Stimulated activated CD8-positive, alpha-beta memory T cell treated with anti-CD3 and anti-CD28 coated beads, Interleukin-4, amount 100 ng/mL, for 24 hours (primary cell): ENCODE data around the gene ADAMTS12.

ENCODE experiments used
- DNase-seq: peaks from one replicate; pipeline ENCODE4 v3.0.0-alpha.2; 2020; ENCODE audit warnings: low read depth

ADAMTS12 gene

DNA sequence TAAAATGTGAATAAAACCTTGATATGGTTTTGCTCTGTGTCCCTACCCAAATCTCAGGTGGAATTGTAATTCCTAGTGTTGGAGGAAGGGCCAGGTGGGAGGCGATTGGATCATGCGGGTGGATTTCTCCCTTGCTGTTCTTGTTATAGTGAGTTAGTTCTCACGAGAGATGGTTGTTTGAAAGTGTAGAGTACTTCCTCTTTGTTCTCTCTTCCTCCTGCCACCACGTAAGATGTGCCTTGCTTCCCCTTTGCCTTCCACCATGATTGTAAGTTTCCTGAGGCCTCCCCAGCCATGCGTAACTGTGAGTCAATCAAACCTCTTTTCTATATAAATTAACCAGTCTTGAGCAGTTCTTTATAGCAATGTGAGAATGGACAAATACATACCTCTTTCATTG lies 416.1 kb downstream of the ADAMTS12 start:
- no peak for DNase-seq

DNA sequence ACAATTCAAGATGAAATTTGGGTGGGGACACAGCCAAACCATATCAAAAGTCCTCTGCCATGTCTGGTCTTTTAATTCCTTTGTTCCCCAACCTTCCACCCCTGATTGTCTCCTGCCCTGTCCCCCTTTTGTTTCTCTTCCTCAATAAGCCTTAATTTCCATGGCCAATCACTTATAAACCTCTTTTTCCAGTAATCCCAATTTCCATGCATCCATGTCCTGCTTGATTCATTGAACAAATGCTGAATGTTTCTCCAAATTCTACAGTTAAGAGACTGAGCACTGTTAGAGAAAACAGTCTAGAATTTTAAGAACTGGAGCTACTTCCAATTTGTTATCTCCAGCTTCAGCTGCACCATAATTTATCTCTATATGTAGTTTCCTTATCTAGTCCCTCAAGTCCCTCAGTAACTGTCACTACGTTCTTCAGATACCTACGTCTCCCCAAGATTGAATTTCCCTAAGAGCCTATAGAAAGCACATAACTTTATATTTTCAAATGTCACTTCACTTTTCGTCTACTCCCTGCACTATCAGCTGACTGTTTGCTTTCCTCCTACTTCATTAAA lies 416.8 kb downstream of the ADAMTS12 start:
- DNase-seq: no peak

DNA sequence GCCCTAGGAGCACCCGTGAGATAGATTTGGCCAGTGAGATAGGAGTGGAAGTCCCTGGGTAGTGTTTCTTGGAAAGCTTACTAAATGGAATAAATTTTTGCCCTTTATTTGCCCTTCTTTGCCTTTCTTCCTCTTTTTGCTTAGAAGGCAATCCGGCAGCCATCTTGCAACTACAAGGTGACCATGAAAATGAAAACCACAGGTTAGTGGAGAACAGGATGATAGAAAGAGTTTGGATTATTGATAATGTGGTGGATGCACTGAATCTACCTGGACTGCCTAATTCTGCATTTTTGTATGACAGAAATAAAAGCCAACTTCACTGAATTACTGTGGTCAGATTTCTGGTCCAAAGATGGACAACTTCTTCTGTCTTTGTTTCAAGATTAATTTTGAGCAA lies 417.8 kb downstream of the ADAMTS12 start:
- DNase-seq: no peak
